Measurements from ENCODE around the gene BRI3. TPM values are rescaled to one million over a fixed set of nuclear protein-coding genes. Genes with fewer than 3 reads are reported as not detected.

The BRI3 gene
- total RNA-seq, 1 experiment from 2014 or later, result 344 TPM

GRCh38 chr7:98283127-98283886 lies 1.8 kb downstream of the BRI3 start:
- Histone ChIP-seq H3K27me3 (ENCODE audit: control insufficient read depth, insufficient read depth, low read length) (no peaks in the 10 kb centered on the region), H3K4me1 (ENCODE audit: control insufficient read depth, insufficient read depth, low read length) (peaks cover 48% of the 10 kb centered on the region), H3K27ac (ENCODE audit: low read length) (peak overlapping the region; percentile 98), H3K36me3 (ENCODE audit: control insufficient read depth, insufficient read depth, low read length) (peaks cover 2% of the 10 kb centered on the region), H3K4me3 (ENCODE audit: low read depth in 2 of 2, low read length in 2 of 2) (peak overlapping the region; percentile 89 to 90), H3K9me3 (ENCODE audit: control insufficient read depth, insufficient read depth, low read depth, low read length) (no peaks in the 10 kb centered on the region)
- in situ Hi-C loops (cut with HindIII; ENCODE audit: low pct_unique_long_range_greater_than_20kb, low sequenced_read_pairs) (loop anchor here (25.0 kb wide), 1 partner anchor 104 kb away; no protein-coding TSS in a partner anchor), intact Hi-C loops (cut with micrococcal nuclease; ENCODE audit: unreplicated experiment) (no loop called here)
- DNase-seq (ENCODE audit: low read depth, low spot score), result no peak
- ATAC-seq, result no peak
- no peak for TF ChIP-seq TCF7L2 (IDR thresholded peaks at IDR 0.05; ENCODE audit: low read depth, low read length)
- no peak for TF ChIP-seq SIN3A (IDR thresholded peaks at IDR 0.05; ENCODE audit: borderline replicate concordance, insufficient read depth, low read depth, low read length)
- no peak for TF ChIP-seq CTCF (IDR thresholded peaks at IDR 0.05)
- TF ChIP-seq POLR2AphosphoS5 (IDR thresholded peaks at IDR 0.05; ENCODE audit: low read depth, low read length), result no peak
- TF ChIP-seq REST (IDR thresholded peaks at IDR 0.05; ENCODE audit: insufficient read depth in 1 of 2, low read depth in 2 of 2, low read length in 1 of 2), result no peak
- ChIA-PET POLR2A (no interaction called here), CTCF (no interaction called here)
- BruUV-seq (replicated peaks), result no TSS peak

DNA sequence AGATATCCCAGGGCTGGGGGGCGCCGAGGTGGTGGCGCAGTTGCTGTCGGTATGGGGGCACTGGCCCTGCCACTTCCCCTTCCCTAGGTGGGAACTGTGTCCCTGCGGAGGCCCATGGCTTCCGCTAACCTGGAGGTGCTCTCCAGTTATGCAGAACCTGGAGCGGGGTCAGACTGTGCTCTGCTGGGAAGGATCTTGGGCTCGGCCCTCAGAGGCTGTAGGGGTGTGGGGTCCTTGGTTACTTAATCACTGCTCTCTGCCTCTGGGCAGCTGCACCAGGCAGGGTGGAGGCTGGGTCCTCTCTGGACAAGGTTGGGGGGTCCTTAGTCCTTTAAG lies 2.4 kb downstream of the BRI3 start:
- ATAC-seq (peak; percentile 2), DNase-seq (ENCODE audit: low read depth, low spot score) (no peak)
- Histone ChIP-seq H3K36me3 (ENCODE audit: control insufficient read depth, insufficient read depth, low read length) (peaks cover 4% of the 10 kb centered on the region), H3K4me3 (ENCODE audit: low read depth in 2 of 2, low read length in 2 of 2) (peak overlapping the region; percentile 89 to 90), H3K27ac (ENCODE audit: low read length) (peak overlapping the region; percentile 98), H3K27me3 (ENCODE audit: control insufficient read depth, insufficient read depth, low read length) (no peaks in the 10 kb centered on the region), H3K4me1 (ENCODE audit: control insufficient read depth, insufficient read depth, low read length) (peaks cover 43% of the 10 kb centered on the region), H3K9me3 (ENCODE audit: control insufficient read depth, insufficient read depth, low read depth, low read length) (no peaks in the 10 kb centered on the region)
- intact Hi-C loops (cut with micrococcal nuclease; ENCODE audit: unreplicated experiment) (no loop called here), in situ Hi-C loops (cut with HindIII; ENCODE audit: low pct_unique_long_range_greater_than_20kb, low sequenced_read_pairs) (loop anchor here (25.0 kb wide), 1 partner anchor 103 kb away; no protein-coding TSS in a partner anchor)
- TF ChIP-seq POLR2AphosphoS5 (IDR thresholded peaks at IDR 0.05; ENCODE audit: low read depth, low read length) (0 out of 2 replicates have a peak, but pooled peaks have one; percentile 4), REST (IDR thresholded peaks at IDR 0.05; ENCODE audit: insufficient read depth in 1 of 2, low read depth in 2 of 2, low read length in 1 of 2) (no peak)
- POLR2A ChIA-PET, result no interaction called here
- CTCF ChIA-PET, result no interaction called here
- BruUV-seq (replicated peaks), result no TSS peak
